GM12872 (cell line): ENCODE results near the gene USP32.

Source experiments
- CTCF ChIP-seq: IDR thresholded peaks from 3 replicates; pipeline ENCODE4 v1.5.1; 2011; ENCODE audit warnings: low read depth, mild to moderate bottlenecking, low read length, moderate library complexity; ENCODE audit not compliant: insufficient read depth

The USP32 gene

DNA sequence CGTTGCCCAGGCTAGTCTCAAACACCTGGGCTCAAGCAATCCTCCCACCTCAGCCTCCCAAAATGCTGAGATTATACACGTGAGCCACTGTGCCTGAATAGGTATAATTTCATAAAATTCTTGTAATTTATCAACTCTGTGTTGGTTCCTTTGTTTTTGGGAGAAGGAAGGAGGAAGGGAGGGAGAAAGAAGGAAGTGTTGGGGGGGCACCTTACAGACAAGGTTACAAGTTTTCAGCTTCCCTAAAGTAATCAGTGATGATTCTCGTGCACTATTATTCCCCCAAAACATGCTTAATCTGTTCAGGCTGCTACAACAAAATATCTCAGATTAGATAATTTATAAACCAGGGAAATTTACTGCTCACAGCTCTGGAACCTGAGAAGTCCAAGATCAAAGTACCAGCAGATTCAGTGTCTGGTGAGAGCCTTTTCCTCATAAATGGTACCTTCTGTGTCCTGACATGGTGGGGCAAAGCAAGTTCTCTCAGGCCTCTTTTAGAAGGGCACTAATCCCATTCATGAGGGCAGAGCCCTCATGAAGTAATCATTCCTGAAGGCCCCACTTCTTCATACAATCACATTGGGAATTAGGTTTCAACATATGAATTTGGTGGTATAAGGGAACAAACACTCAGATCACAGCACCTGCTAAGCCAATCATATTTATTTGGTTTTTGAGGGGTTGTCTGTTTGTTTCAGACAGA lies 28.1 kb downstream of the USP32 start:
- TF ChIP-seq CTCF = no peak

GRCh38 chr17:60362329-60362728 lies 29.6 kb downstream of the USP32 start:
- no peak for TF ChIP-seq CTCF

DNA sequence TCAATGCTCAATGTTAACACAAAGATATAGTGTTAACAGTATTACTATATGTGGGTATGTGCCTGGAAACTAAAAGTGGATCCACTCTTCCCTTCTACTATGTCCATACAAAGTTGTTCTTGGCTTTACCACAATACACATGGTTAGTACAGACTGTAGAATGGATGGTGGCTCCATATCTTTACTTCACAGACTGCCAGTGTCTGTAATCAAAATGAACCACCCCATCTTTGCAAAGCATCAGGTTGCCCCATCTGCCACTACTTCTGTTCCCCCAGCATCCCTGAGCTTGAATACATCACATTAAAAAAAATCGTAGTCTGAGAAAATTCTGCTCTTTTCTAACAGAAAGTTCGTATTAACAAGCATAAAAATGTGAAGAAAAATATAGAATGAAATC lies 30.0 kb downstream of the USP32 start:
- no peak for TF ChIP-seq CTCF

GRCh38 chr17:60359415-60359814 lies 32.5 kb downstream of the USP32 start:
- TF ChIP-seq CTCF = no peak

DNA sequence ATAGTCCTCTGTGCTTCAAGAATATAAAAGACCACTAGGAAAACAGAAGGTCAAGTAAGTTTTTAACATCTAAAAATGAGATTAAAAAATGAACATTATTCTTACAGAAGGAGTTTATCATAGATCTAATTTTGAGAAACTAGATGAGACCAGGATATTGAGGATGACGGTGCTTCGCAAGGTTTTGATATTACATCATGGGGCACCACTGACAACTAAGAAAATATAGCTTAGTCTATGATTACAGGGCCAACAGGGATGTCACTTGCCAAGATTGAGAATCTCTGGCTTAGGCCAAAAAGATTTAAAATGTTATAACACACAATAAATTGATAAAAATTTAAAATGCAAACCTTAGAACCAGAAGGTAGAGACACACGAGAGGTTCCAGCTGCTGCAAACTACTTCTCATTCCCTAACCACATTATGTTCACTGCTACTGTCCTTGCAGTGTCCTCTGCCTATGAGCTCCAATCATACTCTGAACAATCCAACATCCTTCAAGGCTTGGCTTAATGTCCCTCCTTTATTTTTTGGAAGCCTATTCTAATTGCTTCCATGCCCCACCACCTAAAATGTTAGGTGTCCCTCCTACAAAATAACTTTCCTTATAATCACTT lies 33.2 kb downstream of the USP32 start:
- no peak for TF ChIP-seq CTCF

- TF ChIP-seq CTCF = no peak
Measured at GRCh38 chr17:60356940-60357339, 35.0 kb downstream of the USP32 start.

- TF ChIP-seq CTCF = no peak
Measured at GRCh38 chr17:60355663-60356594, 36.0 kb downstream of the USP32 start.
